ENCODE data around the gene MFRP. TPM values are rescaled to one million over a fixed set of nuclear protein-coding genes. Genes with fewer than 3 reads are reported as not detected.

Gene MFRP
- total RNA-seq, 1 experiment from 2014 or later = not detected

GRCh38 chr11:119376197-119376847 is 29.8 kb upstream of the MFRP start:
- no peak for DNase-seq
- POLR2A ChIA-PET (ENCODE audit: unreplicated experiment) = no interaction called here
- H2AFZ ChIP-seq (ENCODE audit: low read length) = no peak overlapping the region
- no peaks in the 10 kb centered on the region for H3K9me2 ChIP-seq (replicated peaks; ENCODE audit: low read length)
- no peaks in the 10 kb centered on the region for H4K20me1 ChIP-seq (ENCODE audit: low read length)
- BruUV-seq (replicated peaks) = no TSS peak
- no peaks in the 10 kb centered on the region for H3K36me3 ChIP-seq (ENCODE audit: low read depth, low read length)
- no peaks in the 10 kb centered on the region for H3K9me3 ChIP-seq (ENCODE audit: low read length)
- intact Hi-C loops (cut with micrococcal nuclease) = no loop called here
- CTCF ChIA-PET = no interaction called here
- no peak overlapping the region for H3K4me3 ChIP-seq (ENCODE audit: low read length)
- no peak for ATAC-seq
- no peaks in the 10 kb centered on the region for H3F3A ChIP-seq (ENCODE audit: low read length, unreplicated experiment)
- no peaks in the 10 kb centered on the region for H3K79me2 ChIP-seq (ENCODE audit: low read length)
- no peak overlapping the region for H3K27ac ChIP-seq (ENCODE audit: low read length)
- no peaks in the 10 kb centered on the region for H3K27me3 ChIP-seq (ENCODE audit: low read length)
- no peak overlapping the region for H3K9ac ChIP-seq (ENCODE audit: low read length)
- peaks cover 20% of the 10 kb centered on the region for H3K4me1 ChIP-seq (ENCODE audit: insufficient read depth, low read length)
- H3K4me2 ChIP-seq (ENCODE audit: low read length) = no peak overlapping the region
- TF ChIP-seq CTCF (conservative IDR thresholded peaks at IDR 0.05; ENCODE audit: low read depth, low read length) (no peak), EZH2 (IDR thresholded peaks at IDR 0.05; ENCODE audit: low read length, unreplicated experiment) (no peak), EZH2phosphoT487 (IDR thresholded peaks at IDR 0.05; ENCODE audit: borderline replicate concordance, low read length) (no peak)

- ChIA-PET POLR2A (ENCODE audit: unreplicated experiment) (no interaction called here), CTCF (interaction anchor here (2.1 kb wide), 1 partner anchor 19 kb away, joined by 15 read pairs; no protein-coding TSS in a partner anchor)
- H3K4me1 ChIP-seq (ENCODE audit: insufficient read depth, low read length) = peaks cover 14% of the 10 kb centered on the region
- H4K20me1 ChIP-seq (ENCODE audit: low read length) = no peaks in the 10 kb centered on the region
- no peaks in the 10 kb centered on the region for H3K27me3 ChIP-seq (ENCODE audit: low read length)
- H2AFZ ChIP-seq (ENCODE audit: low read length) = no peak overlapping the region
- H3K9me3 ChIP-seq (ENCODE audit: low read length) = no peaks in the 10 kb centered on the region
- no peak overlapping the region for H3K27ac ChIP-seq (ENCODE audit: low read length)
- no peaks in the 10 kb centered on the region for H3K79me2 ChIP-seq (ENCODE audit: low read length)
- no peaks in the 10 kb centered on the region for H3F3A ChIP-seq (ENCODE audit: low read length, unreplicated experiment)
- H3K9ac ChIP-seq (ENCODE audit: low read length) = no peak overlapping the region
- TF ChIP-seq EZH2phosphoT487 (IDR thresholded peaks at IDR 0.05; ENCODE audit: borderline replicate concordance, low read length) (no peak), CTCF (conservative IDR thresholded peaks at IDR 0.05; ENCODE audit: low read depth, low read length) (no peak), EZH2 (IDR thresholded peaks at IDR 0.05; ENCODE audit: low read length, unreplicated experiment) (no peak)
- no peak for ATAC-seq
- no peak for DNase-seq
- no peaks in the 10 kb centered on the region for H3K9me2 ChIP-seq (replicated peaks; ENCODE audit: low read length)
- no peak overlapping the region for H3K4me2 ChIP-seq (ENCODE audit: low read length)
- H3K36me3 ChIP-seq (ENCODE audit: low read depth, low read length) = no peaks in the 10 kb centered on the region
- intact Hi-C loops (cut with micrococcal nuclease) = no loop called here
- H3K4me3 ChIP-seq (ENCODE audit: low read length) = no peak overlapping the region
- BruUV-seq (replicated peaks) = no TSS peak
Observed at GRCh38 chr11:119375337-119376196, 29.1 kb upstream of the MFRP start.
